ENCODE measurements around the gene DDX42.

GRCh38 chr17:63773272-63774140 is 464 bp upstream of the DDX42 start, which contains the start of gene CCDC47:
- TF ChIP-seq CTCF (IDR thresholded peaks at IDR 0.05; ENCODE audit: low read length), result no peak
- TF ChIP-seq EZH2phosphoT487 (IDR thresholded peaks at IDR 0.05; ENCODE audit: low read length), result no peak

Data from MM.1S (cell line).